Activated CD4-positive, alpha-beta memory T cell treated with anti-CD3 and anti-CD28 coated beads, Interleukin-2, amount 10 ng/mL, durations not matched to agents 7 days and 5 days (primary cell): Measurements from ENCODE around the gene PLEKHN1. TPM values are rescaled to one million over a fixed set of nuclear protein-coding genes. Genes with fewer than 3 reads are reported as not detected.

Source experiments
- CTCF ChIA-PET: fragments of 350-600 bp; sonication (Branson Sonifier 250); formaldehyde crosslinking; loops from one replicate; lab custom pipeline; 2021; ENCODE audit warnings: antibody characterized with exemption, inconsistent platforms; lab: Charles Lee
- POLR2A ChIA-PET: fragments of 350-600 bp; sonication (Branson Sonifier 250); formaldehyde crosslinking; loops from one replicate; lab custom pipeline; 2021; ENCODE audit warnings: antibody characterized with exemption; lab: Charles Lee
- DNase-seq: peaks from one replicate; pipeline ENCODE4 v3.0.0-alpha.2; 2020
- H3K27ac Mint-ChIP-seq: one replicate; pipeline ENCODE4 v1.8.0; 2021; ENCODE audit warnings: mild to moderate bottlenecking, mixed read lengths
- H3K27me3 Mint-ChIP-seq: one replicate; pipeline ENCODE4 v1.8.0; 2021; ENCODE audit warnings: mixed read lengths
- H3K36me3 Mint-ChIP-seq: one replicate; pipeline ENCODE4 v1.8.0; 2021; ENCODE audit warnings: low read depth, mixed read lengths
- H3K4me1 Mint-ChIP-seq: one replicate; pipeline ENCODE4 v1.8.0; 2021; ENCODE audit warnings: mixed read lengths
- H3K4me3 Mint-ChIP-seq: one replicate; pipeline ENCODE4 v1.8.0; 2021; ENCODE audit warnings: mild to moderate bottlenecking, mixed read lengths
- H3K9me3 Mint-ChIP-seq: one replicate; pipeline ENCODE4 v1.8.0; 2021; ENCODE audit warnings: mixed read lengths
- total RNA-seq, 2 experiments: library from RNA; stranded (reverse); gene quantifications; one replicate each; pipeline ENCODE4 v1.2.3, GENCODE V29; 2021

The PLEKHN1 gene, protein sequence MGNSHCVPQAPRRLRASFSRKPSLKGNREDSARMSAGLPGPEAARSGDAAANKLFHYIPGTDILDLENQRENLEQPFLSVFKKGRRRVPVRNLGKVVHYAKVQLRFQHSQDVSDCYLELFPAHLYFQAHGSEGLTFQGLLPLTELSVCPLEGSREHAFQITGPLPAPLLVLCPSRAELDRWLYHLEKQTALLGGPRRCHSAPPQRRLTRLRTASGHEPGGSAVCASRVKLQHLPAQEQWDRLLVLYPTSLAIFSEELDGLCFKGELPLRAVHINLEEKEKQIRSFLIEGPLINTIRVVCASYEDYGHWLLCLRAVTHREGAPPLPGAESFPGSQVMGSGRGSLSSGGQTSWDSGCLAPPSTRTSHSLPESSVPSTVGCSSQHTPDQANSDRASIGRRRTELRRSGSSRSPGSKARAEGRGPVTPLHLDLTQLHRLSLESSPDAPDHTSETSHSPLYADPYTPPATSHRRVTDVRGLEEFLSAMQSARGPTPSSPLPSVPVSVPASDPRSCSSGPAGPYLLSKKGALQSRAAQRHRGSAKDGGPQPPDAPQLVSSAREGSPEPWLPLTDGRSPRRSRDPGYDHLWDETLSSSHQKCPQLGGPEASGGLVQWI
- 1 to 10 TPM; 7.6 to 8.2 TPM for total RNA-seq

DNA sequence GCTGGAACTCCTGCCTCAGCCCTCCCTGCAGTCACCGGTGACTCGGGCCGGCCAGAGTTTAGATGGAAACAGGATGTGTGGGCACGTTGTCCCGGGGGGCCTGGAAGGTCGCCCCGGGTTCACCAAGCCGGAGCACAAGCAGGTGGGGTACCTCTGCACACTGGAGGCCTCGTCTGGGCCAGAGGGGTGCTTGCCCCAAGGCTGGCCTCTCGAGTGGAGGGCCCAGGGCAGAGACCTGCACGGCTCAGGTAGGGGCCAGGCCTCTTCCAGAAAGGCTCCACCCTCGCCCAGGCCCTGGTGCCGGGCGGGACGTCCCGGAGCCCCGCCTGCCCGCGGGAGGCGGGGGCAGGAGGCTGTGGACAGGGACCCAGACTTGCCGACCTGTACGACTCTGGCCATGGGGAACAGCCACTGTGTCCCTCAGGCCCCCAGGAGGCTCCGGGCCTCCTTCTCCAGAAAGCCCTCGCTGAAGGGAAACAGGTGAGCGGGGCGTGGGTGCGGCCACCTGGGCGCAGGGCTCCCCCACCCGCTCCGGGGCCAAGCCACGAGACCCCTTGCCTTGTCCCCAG is at the start of gene PLEKHN1:
Gene PLEKHN1 (plus strand): TSS at position 348 of the 569 bp plus-strand sequence. CDS start 50 bp downstream, at position 398.
- ChIA-PET CTCF (interaction anchor here (1.0 to 2.5 kb wide), 4 partner anchors 10 to 97 kb away, joined by 5 to 12 read pairs (median 6); partner anchors contain the start of gene PERM1), POLR2A (interaction anchor here (1.0 to 2.2 kb wide), 5 partner anchors 7 to 61 kb away, joined by 3 to 12 read pairs (median 6); partner anchors contain the start of genes ISG15 and NOC2L)
- DNase-seq = peak; percentile 61
- H3K36me3 Mint-ChIP-seq = peaks cover 14% of the 10 kb centered on the region
- H3K4me3 Mint-ChIP-seq = peak within 1 kb of the TSS; percentile 82
- H3K4me1 Mint-ChIP-seq = peaks cover 25% of the 10 kb centered on the region
- H3K9me3 Mint-ChIP-seq = peaks cover 7% of the 10 kb centered on the region
- H3K27me3 Mint-ChIP-seq = peaks cover 8% of the 10 kb centered on the region
- peak within 1 kb of the TSS; percentile 83 for H3K27ac Mint-ChIP-seq

DNA sequence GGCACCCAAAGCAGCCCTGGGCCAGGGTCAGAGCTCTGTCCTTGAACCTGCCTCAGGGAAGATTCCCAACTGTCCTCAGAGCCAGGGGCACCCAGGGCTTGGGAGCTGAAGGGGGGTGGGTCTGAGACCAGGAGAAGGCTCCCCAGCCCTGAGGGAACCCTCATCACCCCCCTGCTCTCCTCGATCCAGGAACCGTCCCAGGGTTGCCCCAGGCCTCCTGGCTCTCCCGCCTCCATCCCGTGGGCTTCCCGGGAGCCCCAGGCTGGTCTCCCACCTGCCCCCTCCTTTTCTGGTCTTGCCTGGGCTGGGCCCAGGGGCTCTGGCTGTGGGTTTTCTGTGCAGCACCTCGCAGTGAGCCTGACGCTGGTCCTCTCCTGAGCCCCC is 49.2 kb upstream of the PLEKHN1 start:
- Mint-ChIP-seq H3K4me3 (no peak overlapping the region), H3K27me3 (peaks cover 34% of the 10 kb centered on the region), H3K36me3 (no peaks in the 10 kb centered on the region), H3K9me3 (no peaks in the 10 kb centered on the region), H3K27ac (no peak overlapping the region), H3K4me1 (peaks cover 10% of the 10 kb centered on the region)
- ChIA-PET CTCF (no interaction called here), POLR2A (interaction anchor here (1.4 kb wide), 1 partner anchor 12 kb away, joined by 5 read pairs; no protein-coding TSS in a partner anchor)
- no peak for DNase-seq

DNA sequence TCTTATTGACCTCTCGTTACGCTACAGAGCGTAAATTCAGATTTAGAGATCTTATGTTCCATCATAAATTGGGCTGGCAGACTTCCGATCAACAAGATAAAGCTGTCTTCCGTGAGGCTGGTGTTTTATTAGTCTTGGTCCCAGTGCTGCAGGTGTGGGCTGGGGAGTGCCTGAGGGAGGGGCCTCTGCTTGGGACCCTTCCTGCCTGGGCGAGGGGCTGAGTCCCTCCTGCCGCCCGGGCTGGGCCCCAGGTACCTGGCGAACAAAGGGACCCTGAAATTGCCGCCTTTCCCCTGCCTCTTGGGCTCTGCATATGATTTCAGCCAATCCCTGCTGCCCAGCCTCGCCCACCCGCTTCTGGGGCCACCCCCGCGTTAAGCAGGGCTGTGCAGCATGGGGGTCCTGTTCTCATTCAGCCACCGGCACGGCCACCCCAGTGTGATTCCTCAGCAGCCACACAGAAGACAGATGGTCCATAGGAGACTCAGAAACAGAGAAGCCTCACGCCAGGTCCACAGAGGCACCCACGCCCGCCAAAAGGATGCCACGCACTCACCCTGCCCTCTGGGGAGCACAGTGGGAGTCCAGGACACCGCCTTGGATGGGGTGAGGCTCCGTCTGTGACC is 48.7 kb upstream of the PLEKHN1 start:
- Mint-ChIP-seq H3K27me3 (peaks cover 36% of the 10 kb centered on the region), H3K9me3 (no peaks in the 10 kb centered on the region), H3K4me3 (no peak overlapping the region), H3K36me3 (no peaks in the 10 kb centered on the region), H3K4me1 (peaks cover 7% of the 10 kb centered on the region), H3K27ac (no peak overlapping the region)
- CTCF ChIA-PET = no interaction called here
- DNase-seq = no peak
- POLR2A ChIA-PET = interaction anchor here (1.4 kb wide), 1 partner anchor 13 kb away, joined by 5 read pairs; no protein-coding TSS in a partner anchor

DNA sequence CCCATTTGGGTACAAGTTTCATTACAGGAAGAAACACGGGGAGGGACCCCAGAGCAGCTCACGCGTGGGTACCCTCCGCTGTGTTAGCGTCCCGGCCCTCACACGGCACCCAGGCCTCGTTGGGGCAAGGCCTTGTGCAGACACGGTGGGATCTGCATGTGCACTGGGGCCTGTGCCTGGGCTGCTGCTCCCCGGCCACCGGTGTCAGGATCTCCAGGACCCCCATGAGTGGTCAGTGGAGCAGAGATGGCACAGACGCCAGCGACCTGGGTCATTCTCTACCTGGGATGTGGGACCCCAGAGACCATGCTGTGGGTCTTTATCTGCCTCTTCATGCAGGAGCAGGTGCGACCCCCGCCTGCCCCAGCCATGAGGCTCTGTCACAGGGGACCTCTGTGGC is 47.9 kb upstream of the PLEKHN1 start:
- Mint-ChIP-seq H3K4me1 (peaks cover 7% of the 10 kb centered on the region), H3K9me3 (no peaks in the 10 kb centered on the region), H3K4me3 (no peak overlapping the region), H3K27me3 (peaks cover 40% of the 10 kb centered on the region), H3K36me3 (no peaks in the 10 kb centered on the region), H3K27ac (no peak overlapping the region)
- ChIA-PET POLR2A (no interaction called here), CTCF (no interaction called here)
- no peak for DNase-seq

DNA sequence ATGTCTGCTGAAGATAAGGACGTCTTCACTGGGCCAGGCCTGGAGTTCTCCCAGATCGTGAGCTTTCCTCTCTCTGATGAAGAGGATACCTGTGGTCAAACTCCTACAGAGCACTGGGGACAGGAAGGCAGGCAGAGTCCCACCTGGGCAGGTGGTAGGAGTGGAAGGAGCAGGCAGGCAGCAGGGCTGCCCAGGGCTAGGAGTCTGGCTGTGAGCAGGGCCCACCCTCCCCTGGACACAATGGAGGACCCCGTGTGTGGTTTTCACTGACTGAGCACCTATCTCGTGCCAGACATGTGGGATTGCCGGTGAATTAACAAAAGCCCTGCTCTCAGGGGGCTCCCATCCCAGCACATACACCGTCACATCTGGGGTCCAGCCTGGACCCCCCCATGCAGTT is 47.4 kb upstream of the PLEKHN1 start:
- no peak overlapping the region for H3K27ac Mint-ChIP-seq
- ChIA-PET POLR2A (no interaction called here), CTCF (no interaction called here)
- DNase-seq = no peak
- peaks cover 8% of the 10 kb centered on the region for H3K4me1 Mint-ChIP-seq
- no peak overlapping the region for H3K4me3 Mint-ChIP-seq
- no peaks in the 10 kb centered on the region for H3K36me3 Mint-ChIP-seq
- H3K9me3 Mint-ChIP-seq = no peaks in the 10 kb centered on the region
- peaks cover 40% of the 10 kb centered on the region for H3K27me3 Mint-ChIP-seq

DNA sequence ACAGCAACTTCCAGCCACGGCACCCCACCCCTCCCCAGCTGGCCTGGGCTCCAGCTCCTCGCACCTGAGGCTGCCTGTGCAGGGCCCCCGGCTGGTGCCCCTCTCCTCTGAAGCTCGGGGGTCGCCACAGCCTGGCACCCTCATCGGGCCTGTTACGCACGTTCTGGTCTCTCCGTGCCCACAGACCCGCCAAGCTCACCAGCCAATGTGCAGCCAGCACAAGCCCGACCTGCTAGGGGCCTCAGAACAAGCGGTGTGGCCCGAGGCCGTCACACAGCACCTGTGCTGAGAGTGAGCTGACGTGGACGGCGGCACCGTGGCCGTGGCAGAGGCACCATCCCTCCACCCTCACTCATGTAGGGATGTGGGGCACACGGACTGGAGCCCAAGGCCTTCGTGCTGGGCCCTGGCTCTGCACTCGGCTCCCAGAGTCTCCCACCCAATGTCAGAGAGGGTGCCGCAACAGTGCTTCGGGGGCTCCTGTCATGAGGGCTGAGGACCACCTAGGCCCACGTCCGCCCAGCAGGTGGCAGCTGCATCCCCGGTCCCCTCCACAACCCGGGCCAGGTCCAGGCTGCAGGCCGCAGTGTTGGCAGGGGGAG is 46.9 kb upstream of the PLEKHN1 start:
- Mint-ChIP-seq H3K9me3 (no peaks in the 10 kb centered on the region), H3K27me3 (peaks cover 40% of the 10 kb centered on the region), H3K4me3 (no peak overlapping the region), H3K27ac (no peak overlapping the region), H3K4me1 (peaks cover 8% of the 10 kb centered on the region), H3K36me3 (no peaks in the 10 kb centered on the region)
- ChIA-PET POLR2A (no interaction called here), CTCF (no interaction called here)
- DNase-seq = no peak

DNA sequence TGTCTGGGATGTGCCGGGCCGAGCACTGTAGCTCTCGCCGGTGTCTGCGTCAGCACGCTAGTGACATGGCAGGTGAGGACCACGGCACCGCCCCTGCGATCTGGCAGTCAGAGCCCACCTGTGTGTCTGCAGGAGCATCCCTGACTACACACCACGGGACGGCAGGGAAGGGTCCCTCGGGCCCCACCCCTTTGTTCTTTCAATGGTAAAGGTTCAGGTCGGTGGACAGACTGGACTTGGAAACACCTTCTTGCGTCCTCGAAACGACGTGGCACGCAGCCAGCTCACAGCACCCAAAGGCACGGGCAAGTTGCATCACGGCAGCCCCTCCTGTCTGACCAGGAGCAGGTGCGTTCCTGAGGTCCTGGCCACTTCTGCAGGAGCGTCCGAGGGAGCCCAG is 46.3 kb upstream of the PLEKHN1 start:
- H3K27ac Mint-ChIP-seq = no peak overlapping the region
- H3K4me3 Mint-ChIP-seq = no peak overlapping the region
- no peaks in the 10 kb centered on the region for H3K36me3 Mint-ChIP-seq
- H3K27me3 Mint-ChIP-seq = peaks cover 40% of the 10 kb centered on the region
- no peak for DNase-seq
- no peaks in the 10 kb centered on the region for H3K9me3 Mint-ChIP-seq
- H3K4me1 Mint-ChIP-seq = peaks cover 8% of the 10 kb centered on the region
- POLR2A ChIA-PET = interaction anchor here (1.4 kb wide), 1 partner anchor 22 kb away, joined by 4 read pairs; no protein-coding TSS in a partner anchor
- CTCF ChIA-PET = no interaction called here

DNA sequence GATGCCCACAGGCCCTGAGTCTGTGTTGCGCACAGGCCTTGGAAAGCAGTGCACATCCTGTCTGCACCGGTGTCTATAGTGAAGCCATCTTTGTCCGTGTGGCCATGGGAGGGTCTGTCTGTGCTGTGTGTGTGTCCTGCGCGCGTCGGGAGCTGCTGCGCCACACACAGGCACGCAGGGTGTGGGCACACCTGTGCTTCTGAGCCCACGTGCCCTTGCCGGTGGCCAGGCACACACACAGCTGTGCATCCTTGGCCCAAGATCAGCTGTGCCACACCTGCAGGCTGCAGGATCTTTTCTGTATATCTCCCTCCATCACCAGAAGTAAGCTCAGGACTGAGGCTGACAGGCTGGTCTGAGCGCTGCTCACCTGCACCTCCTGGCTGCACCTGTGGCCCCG is 45.8 kb upstream of the PLEKHN1 start:
- no peak overlapping the region for H3K4me3 Mint-ChIP-seq
- H3K27me3 Mint-ChIP-seq = peaks cover 38% of the 10 kb centered on the region
- no peaks in the 10 kb centered on the region for H3K36me3 Mint-ChIP-seq
- no peak overlapping the region for H3K27ac Mint-ChIP-seq
- ChIA-PET CTCF (no interaction called here), POLR2A (interaction anchor here (1.4 kb wide), 1 partner anchor 22 kb away, joined by 4 read pairs; no protein-coding TSS in a partner anchor)
- DNase-seq = no peak
- H3K9me3 Mint-ChIP-seq = no peaks in the 10 kb centered on the region
- H3K4me1 Mint-ChIP-seq = peaks cover 8% of the 10 kb centered on the region

DNA sequence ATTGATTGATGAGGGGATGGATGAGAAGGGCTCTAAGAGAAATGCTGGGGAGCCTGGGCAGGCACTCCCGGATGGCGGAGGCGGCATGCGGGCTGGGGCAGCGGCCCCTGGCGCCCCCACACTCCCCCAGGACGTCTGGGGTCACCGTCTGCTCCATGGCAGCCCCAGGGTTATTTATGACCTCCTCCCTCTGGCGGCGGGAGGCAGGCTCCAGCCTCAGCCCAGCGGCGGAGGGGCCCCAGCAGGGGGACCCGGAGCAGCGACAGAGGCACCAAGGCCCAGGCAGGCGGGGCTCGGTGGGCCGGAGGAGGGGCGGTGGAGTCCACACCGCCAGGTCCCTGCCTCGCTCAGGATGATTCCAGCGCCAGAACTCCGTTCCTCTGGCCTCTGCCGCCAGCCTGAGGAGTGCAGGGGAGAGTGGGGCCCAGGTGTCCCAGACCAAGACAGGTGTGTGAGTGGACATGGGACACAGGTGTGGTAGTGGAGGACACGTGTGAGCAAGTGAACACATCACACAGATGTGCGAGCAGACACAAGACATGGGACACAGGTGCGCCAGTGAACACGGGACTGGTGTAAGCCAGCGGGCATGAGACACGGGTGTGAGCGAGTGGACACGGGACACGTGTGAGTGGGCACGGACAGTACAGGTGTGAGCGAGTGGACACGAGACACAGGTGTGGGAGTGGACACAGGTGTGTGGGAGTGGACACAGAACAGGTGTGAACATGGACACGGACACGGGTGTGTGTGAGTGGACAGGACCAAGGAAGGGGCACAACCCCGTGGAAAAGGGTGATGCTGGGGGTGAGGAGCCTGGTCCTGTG is 45.1 kb upstream of the PLEKHN1 start:
- Mint-ChIP-seq H3K27me3 (peaks cover 45% of the 10 kb centered on the region), H3K9me3 (no peaks in the 10 kb centered on the region), H3K4me1 (peaks cover 11% of the 10 kb centered on the region), H3K4me3 (no peak overlapping the region), H3K36me3 (no peaks in the 10 kb centered on the region), H3K27ac (no peak overlapping the region)
- CTCF ChIA-PET = no interaction called here
- POLR2A ChIA-PET = interaction anchor here (1.4 kb wide), 1 partner anchor 21 kb away, joined by 4 read pairs; no protein-coding TSS in a partner anchor
- no peak for DNase-seq

DNA sequence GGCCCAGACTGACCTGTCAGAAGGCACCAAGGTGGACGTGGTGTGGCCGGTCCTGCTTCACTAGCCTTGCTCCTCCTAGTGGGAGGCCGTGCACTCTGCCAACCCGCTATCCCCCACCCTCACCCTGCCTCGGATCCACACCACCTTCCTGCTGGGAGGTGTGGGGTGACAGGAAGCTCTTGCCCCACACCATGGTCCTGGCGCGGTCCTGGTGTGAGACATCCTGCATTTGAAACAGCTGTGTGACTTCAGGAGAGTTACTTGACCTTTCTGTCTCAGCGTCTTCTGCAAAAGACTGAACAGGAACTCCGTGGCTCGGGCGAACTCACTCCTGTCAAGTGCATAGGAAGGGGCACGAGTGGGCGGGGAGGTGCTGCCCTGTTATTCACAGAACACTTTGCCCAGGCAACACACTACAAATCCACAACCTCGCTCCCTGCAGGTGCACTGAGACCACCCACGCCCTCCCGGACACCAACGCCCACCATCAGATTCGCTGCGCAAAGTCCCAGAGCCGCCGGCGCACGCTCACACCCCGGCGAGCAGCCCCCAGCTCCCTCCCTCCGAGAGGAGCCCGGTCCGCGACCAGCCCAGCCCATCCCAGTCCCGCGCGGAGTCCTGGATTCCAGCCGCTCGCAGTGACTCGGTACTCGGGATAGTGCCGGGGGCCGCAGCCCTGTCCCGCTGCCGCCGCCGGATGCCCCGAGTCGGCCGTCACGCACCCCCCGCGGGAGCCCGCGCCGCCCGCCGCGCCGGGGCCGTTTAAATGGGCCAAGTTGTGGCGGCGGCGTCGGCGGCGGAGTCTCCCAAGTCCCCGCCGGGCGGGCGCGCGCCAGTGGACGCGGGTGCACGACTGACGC is 42.9 kb upstream of the PLEKHN1 start, which contains the start of gene SAMD11:
Gene SAMD11 (plus strand): TSS at position 793 of the 860 bp plus-strand sequence. CDS start 509 bp downstream, outside the sequence.
- Mint-ChIP-seq H3K36me3 (no peaks in the 10 kb centered on the region), H3K9me3 (no peaks in the 10 kb centered on the region), H3K4me1 (peaks cover 13% of the 10 kb centered on the region), H3K27ac (no peak within 1 kb of the TSS), H3K4me3 (peak within 1 kb of the TSS; percentile 41), H3K27me3 (peaks cover 53% of the 10 kb centered on the region)
- CTCF ChIA-PET = no interaction called here
- DNase-seq = peak; percentile 34
- POLR2A ChIA-PET = no interaction called here

DNA sequence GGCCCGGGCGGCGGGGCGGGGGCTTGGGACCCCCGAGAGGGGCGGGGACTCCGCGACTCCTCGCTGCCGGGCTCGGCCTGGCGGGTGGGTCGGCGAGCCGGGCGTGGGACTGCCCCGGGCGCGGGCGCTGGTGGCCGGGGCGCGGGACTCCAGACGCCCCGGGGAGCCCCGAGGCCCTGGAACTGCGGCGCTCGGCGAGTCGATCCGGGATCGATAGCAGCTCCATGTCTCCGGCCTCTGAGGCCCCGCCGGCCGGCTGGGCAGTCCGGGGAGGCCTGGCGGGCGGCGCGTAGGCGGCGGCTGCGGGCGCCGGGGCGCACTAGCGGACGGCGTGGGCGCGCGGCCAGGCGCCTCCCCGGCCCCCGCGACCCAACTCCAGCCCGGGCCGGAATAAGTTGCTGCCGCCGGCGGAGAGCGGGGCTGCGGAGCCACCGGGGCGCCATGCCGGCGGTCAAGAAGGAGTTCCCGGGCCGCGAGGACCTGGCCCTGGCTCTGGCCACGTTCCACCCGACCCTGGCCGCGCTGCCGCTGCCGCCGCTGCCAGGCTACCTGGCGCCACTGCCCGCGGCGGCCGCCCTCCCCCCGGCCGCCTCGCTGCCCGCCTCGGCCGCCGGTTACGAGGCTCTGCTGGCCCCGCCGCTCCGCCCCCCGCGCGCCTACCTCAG is 42.2 kb upstream of the PLEKHN1 start:
- no peak for DNase-seq
- CTCF ChIA-PET = no interaction called here
- Mint-ChIP-seq H3K4me3 (no peak overlapping the region), H3K4me1 (peaks cover 13% of the 10 kb centered on the region), H3K27me3 (peaks cover 49% of the 10 kb centered on the region), H3K36me3 (no peaks in the 10 kb centered on the region), H3K27ac (no peak overlapping the region), H3K9me3 (no peaks in the 10 kb centered on the region)
- POLR2A ChIA-PET = no interaction called here
